Measurements from ENCODE around the gene GNB1L. TPM values are rescaled to one million over a fixed set of nuclear protein-coding genes. Genes with fewer than 3 reads are reported as not detected.
"Not testable (repeated sequence)": the region's sequence is repeated elsewhere in the genome, so short reads cannot be mapped to it uniquely, and the experiment has no call there.

The GNB1L gene
- total RNA-seq, 1 donor from 2014 or later: 2.9 TPM

- DNase-seq (ENCODE audit: low spot score in 2 of 2) (no peak), FAIRE-seq (no peak)
Measured at GRCh38 chr22:19802894-19803735, 51.6 kb downstream of the GNB1L start.

GRCh38 chr22:19802001-19802893 lies 52.4 kb downstream of the GNB1L start:
- FAIRE-seq (no peak), DNase-seq (ENCODE audit: low spot score in 2 of 2) (no peak)

- DNase-seq (ENCODE audit: low spot score in 2 of 2) (no peak), FAIRE-seq (no peak)
Measured at GRCh38 chr22:19801340-19802000, 53.2 kb downstream of the GNB1L start.

- DNase-seq (ENCODE audit: low spot score in 2 of 2) (no peak), FAIRE-seq (no peak)
Measured at GRCh38 chr22:19800761-19801244, 53.9 kb downstream of the GNB1L start.

GRCh38 chr22:19800306-19800705 lies 54.4 kb downstream of the GNB1L start:
- no peak for FAIRE-seq

GRCh38 chr22:19799322-19800190 lies 55.1 kb downstream of the GNB1L start:
- no peak for DNase-seq (ENCODE audit: low spot score in 2 of 2)
- no peak for FAIRE-seq

More at GRCh38 chr22:19800306-19800705, 54.4 kb downstream of the GNB1L start:
- DNase-seq (ENCODE audit: low spot score in 2 of 2): no peak

GRCh38 chr22:19798891-19799293 lies 55.8 kb downstream of the GNB1L start:
- FAIRE-seq (no peak), DNase-seq (ENCODE audit: low spot score in 2 of 2) (no peak)

- DNase-seq (ENCODE audit: low spot score in 2 of 2): no peak
- FAIRE-seq: no peak
Measured at GRCh38 chr22:19798003-19798665, 56.5 kb downstream of the GNB1L start.

GRCh38 chr22:19797086-19798002 lies 57.3 kb downstream of the GNB1L start:
- FAIRE-seq: no peak
- DNase-seq (ENCODE audit: low spot score in 2 of 2): no peak

- DNase-seq (ENCODE audit: low spot score in 2 of 2) (no peak), FAIRE-seq (no peak)
Measured at GRCh38 chr22:19796160-19796559, 58.5 kb downstream of the GNB1L start.

- FAIRE-seq (no peak), DNase-seq (ENCODE audit: low spot score in 2 of 2) (no peak)
Measured at GRCh38 chr22:19795617-19796008, 59.1 kb downstream of the GNB1L start.

GRCh38 chr22:19793661-19794310 lies 60.9 kb downstream of the GNB1L start:
- FAIRE-seq: no peak
- no peak for DNase-seq (ENCODE audit: low spot score in 2 of 2)

- no peak for FAIRE-seq
- no peak for DNase-seq (ENCODE audit: low spot score in 2 of 2)
Measured at GRCh38 chr22:19793161-19793560, 61.5 kb downstream of the GNB1L start.

- not testable (repeated sequence) for FAIRE-seq
Measured at GRCh38 chr22:19792383-19792896, 62.2 kb downstream of the GNB1L start.

GRCh38 chr22:19791894-19792293 lies 62.8 kb downstream of the GNB1L start:
- no peak for FAIRE-seq

More at GRCh38 chr22:19792383-19792896, 62.2 kb downstream of the GNB1L start:
- DNase-seq (ENCODE audit: low spot score in 2 of 2): not testable (repeated sequence)

GRCh38 chr22:19791243-19791642 lies 63.4 kb downstream of the GNB1L start:
- no peak for FAIRE-seq

More at GRCh38 chr22:19791894-19792293, 62.8 kb downstream of the GNB1L start:
- DNase-seq (ENCODE audit: low spot score in 2 of 2): no peak

GRCh38 chr22:19789828-19790227 lies 64.8 kb downstream of the GNB1L start:
- DNase-seq (ENCODE audit: low spot score in 2 of 2) (no peak), FAIRE-seq (no peak)

More at GRCh38 chr22:19791243-19791642, 63.4 kb downstream of the GNB1L start:
- no peak for DNase-seq (ENCODE audit: low spot score in 2 of 2)

Measured in frontal cortex (tissue), 4 donors.